Kidney epithelial cell (primary cell): ENCODE data around the gene SNTG2. TPM values are rescaled to one million over a fixed set of nuclear protein-coding genes. Genes with fewer than 3 reads are reported as not detected.
A peak's percentile ranks its signal among the peaks of the same experiment; 100 is the strongest.

ENCODE experiments used
- DNase-seq: peaks from one replicate; pipeline ENCODE4 v3.0.0-alpha.2; 2010; ENCODE audit warnings: low read depth
- H3K27me3 ChIP-seq: 2 replicates; pipeline ENCODE4 v1.6.0; 2011; ENCODE audit warnings: low read length; ENCODE audit not compliant: control insufficient read depth, insufficient read depth
- H3K36me3 ChIP-seq: 2 replicates; pipeline ENCODE4 v1.5.1; 2011; ENCODE audit warnings: low read length; ENCODE audit not compliant: control insufficient read depth, insufficient read depth
- H3K4me3 ChIP-seq: 2 replicates; pipeline ENCODE4 v1.5.1; 2011; ENCODE audit warnings: low read depth, mild to moderate bottlenecking, control low read depth, low read length
- CTCF ChIP-seq: IDR thresholded peaks from 2 replicates; pipeline ENCODE4 v1.5.1; 2011; ENCODE audit warnings: mild to moderate bottlenecking, moderate library complexity, low read length, control low read depth, inconsistent platforms; ENCODE audit not compliant: insufficient read depth, poor library complexity, severe bottlenecking
- total RNA-seq: library from RNA; depleted of rRNA; stranded (reverse); fragments of >200 nt; gene quantifications from 2 replicates; pipeline ENCODE4 v1.2.3, GENCODE V29; 2015

Gene SNTG2
- total RNA-seq, 1 donor from 2014 or later = 0.38 TPM

- no peaks in the 10 kb centered on the region for H3K27me3 ChIP-seq
- peak; percentile 47 for DNase-seq
- no peak overlapping the region for H3K4me3 ChIP-seq
- H3K36me3 ChIP-seq = no peaks in the 10 kb centered on the region
- TF ChIP-seq CTCF = no peak
These were observed 12.3 kb upstream of the SNTG2 start for GRCh38 chr2:938181-939005.

- TF ChIP-seq CTCF = no peak
- Histone ChIP-seq H3K4me3 (no peak overlapping the region), H3K36me3 (no peaks in the 10 kb centered on the region), H3K27me3 (no peaks in the 10 kb centered on the region)
- peak; percentile 25 for DNase-seq
These were observed 10.6 kb upstream of the SNTG2 start for GRCh38 chr2:939936-940601.

GRCh38 chr2:941871-942270 is 8.8 kb upstream of the SNTG2 start:
- no peak overlapping the region for H3K4me3 ChIP-seq
- no peak for TF ChIP-seq CTCF
- H3K36me3 ChIP-seq = no peaks in the 10 kb centered on the region
- no peak for DNase-seq
- H3K27me3 ChIP-seq = no peaks in the 10 kb centered on the region

- DNase-seq = no peak
- no peak for TF ChIP-seq CTCF
- H3K27me3 ChIP-seq = no peaks in the 10 kb centered on the region
These were observed 7.7 kb upstream of the SNTG2 start for GRCh38 chr2:942775-943460.

GRCh38 chr2:943461-943797 is 7.2 kb upstream of the SNTG2 start:
- H3K36me3 ChIP-seq = no peaks in the 10 kb centered on the region
- no peaks in the 10 kb centered on the region for H3K27me3 ChIP-seq
- no peak for DNase-seq
- H3K4me3 ChIP-seq = no peak overlapping the region
- no peak for TF ChIP-seq CTCF

More at GRCh38 chr2:942775-943460, 7.7 kb upstream of the SNTG2 start:
- Histone ChIP-seq H3K4me3 (no peak overlapping the region), H3K36me3 (no peaks in the 10 kb centered on the region)
